Activated naive CD8-positive, alpha-beta T cell treated with anti-CD3 and anti-CD28 coated beads, Interleukin-2, amount 50 U/mL, for 24 hours (primary cell): Measurements from ENCODE around the gene FSTL1.

Experiments used
- ATAC-seq: fragments of 150-1000 bp; cut with Tn5 transposase; one replicate; pipeline ENCODE4 v1.10.0; 2021
- DNase-seq: peaks from one replicate; pipeline ENCODE4 v3.0.0; 2021
- H3K27ac Mint-ChIP-seq: one replicate; pipeline ENCODE4 v1.8.0; 2021; ENCODE audit warnings: mild to moderate bottlenecking, mixed read lengths
- H3K27me3 Mint-ChIP-seq: one replicate; pipeline ENCODE4 v1.8.0; 2021; ENCODE audit warnings: mixed read lengths
- H3K36me3 Mint-ChIP-seq: one replicate; pipeline ENCODE4 v1.8.0; 2021; ENCODE audit warnings: low read depth, mixed read lengths
- H3K4me1 Mint-ChIP-seq: one replicate; pipeline ENCODE4 v1.8.0; 2021; ENCODE audit warnings: mixed read lengths
- H3K4me3 Mint-ChIP-seq: one replicate; pipeline ENCODE4 v1.8.0; 2021; ENCODE audit warnings: mild to moderate bottlenecking, moderate library complexity, mixed read lengths
- H3K9me3 Mint-ChIP-seq: one replicate; pipeline ENCODE4 v1.8.0; 2021; ENCODE audit warnings: mixed read lengths

Gene FSTL1

DNA sequence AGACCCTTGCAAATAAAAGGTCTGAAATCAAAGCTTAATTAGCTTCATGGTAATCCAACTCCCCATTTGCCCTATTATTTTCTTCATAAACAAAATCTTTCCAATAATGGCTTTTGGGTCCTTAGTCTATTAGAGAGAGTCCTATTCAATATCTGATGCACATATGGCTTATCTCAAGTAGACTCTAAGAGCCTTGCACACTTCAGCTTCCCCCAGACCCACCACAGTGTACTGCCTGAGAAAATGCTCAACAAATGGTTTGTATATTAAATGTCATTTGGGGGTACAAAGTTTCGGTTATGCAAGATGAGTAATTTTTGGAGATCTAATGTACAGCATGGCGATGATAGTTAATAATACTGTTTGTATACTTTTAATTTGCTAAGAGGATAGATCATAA, 28.9 kb downstream of the FSTL1 start:
- no peak for ATAC-seq
- Mint-ChIP-seq H3K9me3 (no peaks in the 10 kb centered on the region), H3K27ac (no peak overlapping the region), H3K4me3 (no peak overlapping the region), H3K27me3 (peaks cover 4% of the 10 kb centered on the region), H3K36me3 (no peaks in the 10 kb centered on the region), H3K4me1 (peaks cover 8% of the 10 kb centered on the region)
- DNase-seq, result no peak

DNA sequence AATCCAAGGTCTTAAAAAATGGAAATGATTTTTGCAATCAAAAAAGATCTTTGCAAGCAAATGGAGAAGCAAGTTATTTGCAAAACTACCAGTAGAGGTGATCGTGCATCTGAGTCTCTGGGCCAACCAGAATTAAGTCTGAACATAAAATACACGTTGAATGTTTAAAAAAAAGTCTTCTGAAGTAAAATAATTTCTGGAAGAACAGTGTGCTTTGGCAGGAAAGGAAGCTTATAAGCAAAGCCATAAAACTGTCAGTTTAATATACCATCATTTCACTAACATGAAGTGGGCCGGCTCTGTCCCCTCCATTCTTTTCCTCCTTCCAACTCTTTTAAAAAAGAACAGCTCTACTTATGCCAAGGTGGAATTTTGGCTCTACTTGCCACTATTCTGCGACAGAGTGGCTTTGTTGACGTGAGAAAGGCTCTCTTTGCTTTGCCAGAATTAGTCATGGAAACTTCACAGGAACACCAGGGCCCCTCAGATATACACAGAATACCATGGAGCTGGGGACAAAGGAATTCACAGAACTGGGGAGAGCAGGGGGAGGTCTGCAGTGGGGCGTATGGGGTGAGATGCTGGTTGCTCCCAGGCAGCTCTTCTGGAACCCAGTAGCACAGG, 29.8 kb downstream of the FSTL1 start:
- no peak for ATAC-seq
- Mint-ChIP-seq H3K36me3 (no peaks in the 10 kb centered on the region), H3K4me3 (no peak overlapping the region), H3K27me3 (no peaks in the 10 kb centered on the region), H3K27ac (no peak overlapping the region), H3K9me3 (no peaks in the 10 kb centered on the region), H3K4me1 (peaks cover 10% of the 10 kb centered on the region)
- DNase-seq, result no peak

GRCh38 chr3:120420360-120420759, 30.4 kb downstream of the FSTL1 start:
- Mint-ChIP-seq H3K4me1 (peaks cover 10% of the 10 kb centered on the region), H3K4me3 (no peak overlapping the region), H3K36me3 (no peaks in the 10 kb centered on the region), H3K27me3 (no peaks in the 10 kb centered on the region), H3K9me3 (no peaks in the 10 kb centered on the region), H3K27ac (no peak overlapping the region)
- DNase-seq (no peak), ATAC-seq (no peak)

- Mint-ChIP-seq H3K27me3 (no peaks in the 10 kb centered on the region), H3K4me1 (peaks cover 10% of the 10 kb centered on the region), H3K27ac (no peak overlapping the region), H3K36me3 (no peaks in the 10 kb centered on the region), H3K4me3 (no peak overlapping the region), H3K9me3 (no peaks in the 10 kb centered on the region)
- DNase-seq, result no peak
- no peak for ATAC-seq
These were observed 31.0 kb downstream of the FSTL1 start for GRCh38 chr3:120419797-120420196.

DNA sequence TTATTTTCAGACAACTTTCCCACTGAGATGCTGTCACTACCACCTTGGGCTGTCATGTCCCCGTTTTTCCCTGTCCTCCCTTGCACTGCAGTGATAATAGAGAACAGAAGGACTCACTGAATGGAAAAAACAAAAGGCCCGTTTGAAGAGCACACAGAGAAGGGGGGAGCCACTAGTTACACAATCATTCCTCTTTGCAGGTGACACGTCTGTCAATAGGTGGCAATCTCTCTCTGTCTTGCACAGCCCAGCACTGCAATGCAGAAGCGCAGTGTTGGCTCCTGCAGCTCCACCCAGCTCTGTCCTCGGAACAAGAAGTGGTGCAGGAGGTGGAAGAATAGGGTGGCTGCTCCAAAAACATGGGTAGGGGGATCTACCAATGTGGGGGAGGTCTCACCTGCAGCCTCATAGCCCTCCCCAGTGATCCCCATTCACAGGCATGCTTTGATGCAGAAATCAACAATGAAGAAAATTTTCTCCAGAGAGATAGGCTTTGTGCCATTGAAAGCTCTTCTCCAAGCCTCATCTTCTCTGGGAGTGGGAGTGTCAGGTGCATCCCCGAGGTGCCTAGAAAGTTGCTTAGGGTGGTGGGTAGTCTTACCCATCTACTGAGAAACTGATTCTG, 31.8 kb downstream of the FSTL1 start:
- ATAC-seq, result peak; percentile 47
- Mint-ChIP-seq H3K4me3 (no peak overlapping the region), H3K36me3 (no peaks in the 10 kb centered on the region), H3K27ac (no peak overlapping the region), H3K27me3 (no peaks in the 10 kb centered on the region), H3K4me1 (peaks cover 10% of the 10 kb centered on the region), H3K9me3 (no peaks in the 10 kb centered on the region)
- DNase-seq, result peak; percentile 3

- no peak overlapping the region for H3K4me3 Mint-ChIP-seq
- no peaks in the 10 kb centered on the region for H3K27me3 Mint-ChIP-seq
- DNase-seq, result no peak
- H3K36me3 Mint-ChIP-seq, result no peaks in the 10 kb centered on the region
- no peaks in the 10 kb centered on the region for H3K9me3 Mint-ChIP-seq
- peaks cover 10% of the 10 kb centered on the region for H3K4me1 Mint-ChIP-seq
- no peak overlapping the region for H3K27ac Mint-ChIP-seq
- ATAC-seq, result no peak
These were observed 32.3 kb downstream of the FSTL1 start for GRCh38 chr3:120418446-120418845.

- Mint-ChIP-seq H3K4me3 (peak overlapping the region; percentile 85), H3K4me1 (peaks cover 10% of the 10 kb centered on the region), H3K36me3 (no peaks in the 10 kb centered on the region), H3K27ac (peak overlapping the region; percentile 74), H3K27me3 (no peaks in the 10 kb centered on the region), H3K9me3 (no peaks in the 10 kb centered on the region)
- ATAC-seq (peak; percentile 99), DNase-seq (peak; percentile 85)
These were observed 33.4 kb downstream of the FSTL1 start for GRCh38 chr3:120417272-120417911.

- H3K4me3 Mint-ChIP-seq, result peak overlapping the region; percentile 85
- H3K9me3 Mint-ChIP-seq, result no peaks in the 10 kb centered on the region
- no peaks in the 10 kb centered on the region for H3K36me3 Mint-ChIP-seq
- no peaks in the 10 kb centered on the region for H3K27me3 Mint-ChIP-seq
- ATAC-seq, result peak; percentile 13
- peak; percentile 4 for DNase-seq
- H3K27ac Mint-ChIP-seq, result peak overlapping the region; percentile 74
- peaks cover 10% of the 10 kb centered on the region for H3K4me1 Mint-ChIP-seq
These were observed 33.9 kb downstream of the FSTL1 start for GRCh38 chr3:120416868-120417267.

GRCh38 chr3:120415756-120416155, 35.0 kb downstream of the FSTL1 start:
- H3K27ac Mint-ChIP-seq, result no peak overlapping the region
- H3K4me3 Mint-ChIP-seq, result no peak overlapping the region
- no peaks in the 10 kb centered on the region for H3K36me3 Mint-ChIP-seq
- no peaks in the 10 kb centered on the region for H3K9me3 Mint-ChIP-seq
- ATAC-seq (no peak), DNase-seq (no peak)
- no peaks in the 10 kb centered on the region for H3K27me3 Mint-ChIP-seq
- peaks cover 10% of the 10 kb centered on the region for H3K4me1 Mint-ChIP-seq

- H3K4me1 Mint-ChIP-seq, result no peaks in the 10 kb centered on the region
- DNase-seq (no peak), ATAC-seq (no peak)
- no peaks in the 10 kb centered on the region for H3K9me3 Mint-ChIP-seq
- H3K36me3 Mint-ChIP-seq, result no peaks in the 10 kb centered on the region
- no peaks in the 10 kb centered on the region for H3K27me3 Mint-ChIP-seq
- no peak overlapping the region for H3K4me3 Mint-ChIP-seq
- H3K27ac Mint-ChIP-seq, result no peak overlapping the region
These were observed 40.3 kb downstream of the FSTL1 start for GRCh38 chr3:120410541-120410940.

DNA sequence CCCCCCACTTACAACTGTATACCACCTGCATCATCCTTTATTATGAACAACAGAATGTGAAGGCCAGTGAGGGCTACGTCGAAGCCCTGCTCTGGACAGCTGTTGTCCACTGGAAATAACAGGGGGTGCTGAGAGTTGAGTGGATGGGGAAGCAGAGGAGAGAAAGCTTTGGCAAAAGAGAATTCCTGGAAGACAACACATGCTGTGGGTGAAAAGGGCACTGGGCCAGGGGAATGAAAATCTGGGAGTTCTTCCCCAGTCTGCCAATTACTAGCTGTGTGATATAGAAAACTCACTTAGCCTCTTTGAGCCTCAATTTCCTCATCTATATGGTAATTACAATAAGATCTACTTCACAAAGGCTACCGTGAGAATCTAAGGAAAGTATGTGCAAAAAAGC, 40.7 kb downstream of the FSTL1 start:
- no peak for ATAC-seq
- H3K4me1 Mint-ChIP-seq, result no peaks in the 10 kb centered on the region
- H3K36me3 Mint-ChIP-seq, result no peaks in the 10 kb centered on the region

DNA sequence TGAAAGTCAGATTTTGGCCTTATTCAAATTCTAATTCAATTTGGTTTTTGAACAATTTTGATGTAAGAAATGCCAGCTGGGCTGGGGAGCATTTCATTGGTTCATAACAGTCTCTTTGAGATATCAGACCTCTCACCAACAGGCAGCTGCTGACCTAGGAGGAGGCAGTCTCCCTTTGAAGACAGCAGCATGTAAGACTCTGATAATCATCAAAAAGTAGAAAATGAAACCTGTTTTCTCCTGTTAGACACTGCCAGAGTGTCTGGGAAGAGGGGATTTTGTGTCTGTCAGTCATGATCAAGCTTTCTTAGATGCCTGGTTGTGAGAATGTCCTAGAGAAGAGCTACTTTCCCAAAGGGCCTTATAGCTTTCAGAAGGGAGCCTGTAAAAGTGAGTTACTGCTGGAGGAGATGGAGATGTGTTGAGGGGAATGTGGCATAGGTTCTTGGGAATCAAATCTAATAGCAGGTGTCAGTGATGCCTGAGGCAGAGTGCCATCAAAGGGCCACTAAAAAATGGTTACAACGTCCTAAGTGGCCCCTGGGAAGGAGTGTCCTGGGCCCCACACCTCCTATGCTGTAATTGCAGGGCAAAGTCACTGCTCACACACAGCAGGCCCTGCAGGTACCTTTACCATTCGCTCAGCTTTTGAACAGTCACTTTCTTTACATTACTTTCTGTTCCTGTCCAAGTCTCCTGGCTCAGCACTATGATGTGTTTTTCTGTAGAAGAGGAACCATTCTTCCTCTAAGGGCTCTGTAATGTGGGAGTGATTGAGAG, 43.1 kb downstream of the FSTL1 start:
- Mint-ChIP-seq H3K4me1 (no peaks in the 10 kb centered on the region), H3K9me3 (no peaks in the 10 kb centered on the region), H3K27ac (no peak overlapping the region), H3K4me3 (no peak overlapping the region), H3K27me3 (no peaks in the 10 kb centered on the region), H3K36me3 (no peaks in the 10 kb centered on the region)
- no peak for DNase-seq
- ATAC-seq, result no peak

More for the DNA sequence above, 40.7 kb downstream of the FSTL1 start:
- no peaks in the 10 kb centered on the region for H3K27me3 Mint-ChIP-seq
- no peak overlapping the region for H3K4me3 Mint-ChIP-seq
- no peaks in the 10 kb centered on the region for H3K9me3 Mint-ChIP-seq
- no peak overlapping the region for H3K27ac Mint-ChIP-seq
- no peak for DNase-seq

- H3K4me3 Mint-ChIP-seq, result no peak overlapping the region
- no peak for ATAC-seq
- H3K9me3 Mint-ChIP-seq, result no peaks in the 10 kb centered on the region
- no peaks in the 10 kb centered on the region for H3K27me3 Mint-ChIP-seq
- no peaks in the 10 kb centered on the region for H3K36me3 Mint-ChIP-seq
- H3K4me1 Mint-ChIP-seq, result no peaks in the 10 kb centered on the region
- no peak overlapping the region for H3K27ac Mint-ChIP-seq
- no peak for DNase-seq
These were observed 45.9 kb downstream of the FSTL1 start for GRCh38 chr3:120404876-120405275.

DNA sequence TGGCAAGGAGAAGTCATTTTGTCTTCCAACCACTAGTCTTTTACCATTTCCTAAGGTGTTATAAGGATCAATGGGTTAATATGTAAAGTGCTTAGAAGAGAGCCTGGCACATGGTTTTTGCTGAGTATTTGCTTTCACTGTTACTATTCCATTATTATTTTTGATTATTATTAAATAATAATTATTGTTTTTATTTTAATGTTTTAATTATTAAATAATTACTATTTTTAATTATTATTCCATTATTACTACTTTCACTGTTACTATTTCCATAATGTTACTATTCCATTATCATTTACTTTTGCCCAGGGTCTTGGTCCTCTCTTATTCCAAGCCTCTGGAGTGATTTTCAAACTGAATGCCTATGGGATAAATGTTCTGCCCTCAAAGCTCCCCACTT, 48.5 kb downstream of the FSTL1 start:
- H3K27ac Mint-ChIP-seq, result no peak overlapping the region
- no peak overlapping the region for H3K4me3 Mint-ChIP-seq
- DNase-seq, result no peak
- no peaks in the 10 kb centered on the region for H3K4me1 Mint-ChIP-seq
- H3K36me3 Mint-ChIP-seq, result no peaks in the 10 kb centered on the region
- ATAC-seq, result no peak
- no peaks in the 10 kb centered on the region for H3K27me3 Mint-ChIP-seq
- no peaks in the 10 kb centered on the region for H3K9me3 Mint-ChIP-seq

GRCh38 chr3:120399372-120399771, 51.4 kb downstream of the FSTL1 start:
- DNase-seq (no peak), ATAC-seq (no peak)
- Mint-ChIP-seq H3K9me3 (no peaks in the 10 kb centered on the region), H3K4me1 (no peaks in the 10 kb centered on the region), H3K27ac (no peak overlapping the region), H3K4me3 (no peak overlapping the region), H3K36me3 (no peaks in the 10 kb centered on the region), H3K27me3 (peaks cover 2% of the 10 kb centered on the region)
